GM19023 (cell line): ENCODE results near the gene LY6G6F.
"Not testable (repeated sequence)": the region's sequence is repeated elsewhere in the genome, so short reads cannot be mapped to it uniquely, and the experiment has no call there.

Experiments used
- ATAC-seq: cut with Tn5 transposase; IDR thresholded peaks from one replicate; pipeline ENCODE4 v1.9.1; 2021; ENCODE audit warnings: mild to moderate bottlenecking, moderate library complexity; ENCODE audit not compliant: unreplicated experiment

The LY6G6F gene

GRCh38 chr6:31701666-31702404, 4.8 kb upstream of the LY6G6F start:
- ATAC-seq: no peak

GRCh38 chr6:31702405-31702818, 4.3 kb upstream of the LY6G6F start:
- no peak for ATAC-seq

GRCh38 chr6:31702819-31703716, 3.6 kb upstream of the LY6G6F start, which contains the start of gene ABHD16A:
ABHD16A (minus strand) TSS chr6:31703324; CDS start chr6:31703281, 43 bp downstream.
- peak; percentile 90 for ATAC-seq

GRCh38 chr6:31705931-31706330, 735 bp upstream of the LY6G6F start:
- ATAC-seq: no peak

GRCh38 chr6:31707701-31708100, 1.0 kb downstream of the LY6G6F start:
- no peak for ATAC-seq

- no peak for ATAC-seq
Observed at GRCh38 chr6:31708224-31708623, 1.6 kb downstream of the LY6G6F start.

- not testable (repeated sequence) for ATAC-seq
Observed at GRCh38 chr6:31709157-31709556, 2.5 kb downstream of the LY6G6F start.

GRCh38 chr6:31710523-31711219, 4.0 kb downstream of the LY6G6F start:
- no peak for ATAC-seq

GRCh38 chr6:31711233-31711632, 4.6 kb downstream of the LY6G6F start:
- ATAC-seq: no peak

GRCh38 chr6:31712296-31712695, 5.6 kb downstream of the LY6G6F start:
- ATAC-seq: no peak

- no peak for ATAC-seq
Observed at GRCh38 chr6:31713465-31713864, 6.8 kb downstream of the LY6G6F start.

- ATAC-seq: no peak
Observed at GRCh38 chr6:31713991-31714684, 7.5 kb downstream of the LY6G6F start.

GRCh38 chr6:31715022-31715958, 8.6 kb downstream of the LY6G6F start, which contains the start of gene LY6G6D:
LY6G6D (plus strand) TSS chr6:31715348; CDS start chr6:31715356, 8 bp downstream.
- ATAC-seq: no peak

GRCh38 chr6:31717499-31718222, 11.0 kb downstream of the LY6G6F start:
- ATAC-seq: no peak

GRCh38 chr6:31718265-31718664, 11.6 kb downstream of the LY6G6F start:
- ATAC-seq: no peak

GRCh38 chr6:31719001-31719400, 12.3 kb downstream of the LY6G6F start:
- no peak for ATAC-seq

GRCh38 chr6:31720196-31720770, 13.6 kb downstream of the LY6G6F start:
- ATAC-seq: no peak

GRCh38 chr6:31721351-31722020, 14.8 kb downstream of the LY6G6F start, which contains the start of gene LY6G6C:
LY6G6C (minus strand) TSS chr6:31721746; CDS start chr6:31721679, 67 bp downstream.
- ATAC-seq: no peak
